HepG2 (cell line): Measurements from ENCODE around the gene PLAAT1.

Experiments
- AFF4 ChIP-seq: sonication (generic); formaldehyde crosslinking; IDR thresholded peaks from 2 replicates; pipeline ENCODE4 v1.4.0; 2020; ENCODE audit warnings: missing genetic modification reagents
- FOXK2 ChIP-seq: fragments of 450-650 bp; IDR thresholded peaks from 2 replicates; pipeline ENCODE4 v1.6.1; 2016
- MYC ChIP-seq: sonication (generic); formaldehyde crosslinking; IDR thresholded peaks from 2 replicates; pipeline ENCODE4 v1.9.0; 2021; ENCODE audit warnings: missing genetic modification reagents, borderline replicate concordance
- NR2F1 ChIP-seq, 2 experiments: fragments of 450-650 bp in 1 of 2; formaldehyde crosslinking in 1 of 2; IDR thresholded peaks; 2 replicates each; pipeline versions ENCODE4 v1.5.0 to v1.6.1; 2016 to 2020; ENCODE audit warnings: mild to moderate bottlenecking in 1 of 2, missing compliant biosample characterization in 1 of 2, missing genetic modification reagents in 1 of 2, moderate library complexity in 1 of 2
- ZNF335 ChIP-seq: sonication (generic); formaldehyde crosslinking; IDR thresholded peaks from 2 replicates; pipeline ENCODE4 v1.4.0; 2020; ENCODE audit warnings: missing genetic modification reagents
- TF ChIP-seq, protein P1 (sequence below): sonication (generic); formaldehyde crosslinking; IDR thresholded peaks from 2 replicates; pipeline ENCODE4 v1.5.0; 2020; ENCODE audit warnings: mild to moderate bottlenecking, missing genetic modification reagents, moderate library complexity
- TF ChIP-seq, protein P2 (sequence below): sonication (generic); formaldehyde crosslinking; IDR thresholded peaks from 2 replicates; pipeline ENCODE4 v1.4.0; 2020; ENCODE audit warnings: low read depth, mild to moderate bottlenecking, missing genetic modification reagents

- TF ChIP-seq AFF4 (CRISPR knock-in tag), result no peak
- TF ChIP-seq ZNF335 (CRISPR knock-in tag), result no peak
- TF ChIP-seq, protein P1, sequence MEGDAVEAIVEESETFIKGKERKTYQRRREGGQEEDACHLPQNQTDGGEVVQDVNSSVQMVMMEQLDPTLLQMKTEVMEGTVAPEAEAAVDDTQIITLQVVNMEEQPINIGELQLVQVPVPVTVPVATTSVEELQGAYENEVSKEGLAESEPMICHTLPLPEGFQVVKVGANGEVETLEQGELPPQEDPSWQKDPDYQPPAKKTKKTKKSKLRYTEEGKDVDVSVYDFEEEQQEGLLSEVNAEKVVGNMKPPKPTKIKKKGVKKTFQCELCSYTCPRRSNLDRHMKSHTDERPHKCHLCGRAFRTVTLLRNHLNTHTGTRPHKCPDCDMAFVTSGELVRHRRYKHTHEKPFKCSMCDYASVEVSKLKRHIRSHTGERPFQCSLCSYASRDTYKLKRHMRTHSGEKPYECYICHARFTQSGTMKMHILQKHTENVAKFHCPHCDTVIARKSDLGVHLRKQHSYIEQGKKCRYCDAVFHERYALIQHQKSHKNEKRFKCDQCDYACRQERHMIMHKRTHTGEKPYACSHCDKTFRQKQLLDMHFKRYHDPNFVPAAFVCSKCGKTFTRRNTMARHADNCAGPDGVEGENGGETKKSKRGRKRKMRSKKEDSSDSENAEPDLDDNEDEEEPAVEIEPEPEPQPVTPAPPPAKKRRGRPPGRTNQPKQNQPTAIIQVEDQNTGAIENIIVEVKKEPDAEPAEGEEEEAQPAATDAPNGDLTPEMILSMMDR (CRISPR knock-in tag), result no peak
- no peak for TF ChIP-seq FOXK2
- TF ChIP-seq, protein P2, sequence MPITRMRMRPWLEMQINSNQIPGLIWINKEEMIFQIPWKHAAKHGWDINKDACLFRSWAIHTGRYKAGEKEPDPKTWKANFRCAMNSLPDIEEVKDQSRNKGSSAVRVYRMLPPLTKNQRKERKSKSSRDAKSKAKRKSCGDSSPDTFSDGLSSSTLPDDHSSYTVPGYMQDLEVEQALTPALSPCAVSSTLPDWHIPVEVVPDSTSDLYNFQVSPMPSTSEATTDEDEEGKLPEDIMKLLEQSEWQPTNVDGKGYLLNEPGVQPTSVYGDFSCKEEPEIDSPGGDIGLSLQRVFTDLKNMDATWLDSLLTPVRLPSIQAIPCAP (CRISPR knock-in tag), result no peak
- no peak for TF ChIP-seq MYC (CRISPR knock-in tag)
- no peak for TF ChIP-seq NR2F1 (CRISPR knock-in tag; IDR thresholded peaks at IDR 0.05)
Observed at GRCh38 chr3:193314161-193314560, 73.1 kb downstream of the PLAAT1 start.
